ENCODE results near the gene SLC17A3. TPM values are rescaled to one million over a fixed set of nuclear protein-coding genes. Genes with fewer than 3 reads are reported as not detected.

SLC17A3 gene
- total and polyA plus RNA-seq, 2 donors from 2014 or later = 14.0 to 149 TPM

GRCh38 chr6:25842526-25842925, 31.5 kb downstream of the SLC17A3 start:
- no peaks in the 10 kb centered on the region for H3K27me3 ChIP-seq (ENCODE audit: control insufficient read depth, insufficient read depth, low read length)
- H3K36me3 ChIP-seq (ENCODE audit: control insufficient read depth in 2 of 3, insufficient read depth in 3 of 3, low read length in 3 of 3) = no peaks in the 10 kb centered on the region
- H3K4me1 ChIP-seq (ENCODE audit: control insufficient read depth in 2 of 3, insufficient read depth in 2 of 3, low read depth in 1 of 3, low read length in 3 of 3) = no peaks in the 10 kb centered on the region
- no peaks in the 10 kb centered on the region for H3K9me3 ChIP-seq (ENCODE audit: control insufficient read depth in 2 of 3, insufficient read depth in 1 of 3, low read length in 3 of 3)
- no peak overlapping the region for H3K27ac ChIP-seq (ENCODE audit: low read depth in 2 of 2, low read length in 2 of 2)
- FAIRE-seq = no peak
- no peak overlapping the region for H3K9ac ChIP-seq (ENCODE audit: low read length in 3 of 3)
- H3K4me3 ChIP-seq (ENCODE audit: low read length in 3 of 3) = no peak overlapping the region
- DNase-seq = no peak
- intact Hi-C loops (cut with DNase I) = no loop called here
- no peak for TF ChIP-seq CTCF (IDR thresholded peaks at IDR 0.05; ENCODE audit: borderline replicate concordance, extremely low read depth, insufficient read depth)

- intact Hi-C loops (cut with DNase I) = no loop called here
- DNase-seq = peak in 4 of 5 donors; percentile 27 to 64 (median 42)
- peak overlapping the region; percentile 14 to 52 for H3K27ac ChIP-seq (ENCODE audit: low read depth in 2 of 2, low read length in 2 of 2)
These were observed 38.4 kb downstream of the SLC17A3 start for GRCh38 chr6:25835442-25836283.

GRCh38 chr6:25834950-25835349, 39.1 kb downstream of the SLC17A3 start:
- no peak for DNase-seq
- no peak overlapping the region for H3K27ac ChIP-seq (ENCODE audit: low read depth in 2 of 2, low read length in 2 of 2)
- intact Hi-C loops (cut with DNase I) = no loop called here

More at GRCh38 chr6:25835442-25836283, 38.4 kb downstream of the SLC17A3 start:
- H3K4me1 ChIP-seq (ENCODE audit: control insufficient read depth in 2 of 3, insufficient read depth in 2 of 3, low read depth in 1 of 3, low read length in 3 of 3) = peaks cover 0 to 5% (median 4%) of the 10 kb centered on the region in 3 donors
- H3K36me3 ChIP-seq (ENCODE audit: control insufficient read depth in 2 of 3, insufficient read depth in 3 of 3, low read length in 3 of 3) = no peaks in the 10 kb centered on the region
- no peaks in the 10 kb centered on the region for H3K27me3 ChIP-seq (ENCODE audit: control insufficient read depth, insufficient read depth, low read length)
- H3K9me3 ChIP-seq (ENCODE audit: control insufficient read depth in 2 of 3, insufficient read depth in 1 of 3, low read length in 3 of 3) = no peaks in the 10 kb centered on the region
- no peak overlapping the region for H3K9ac ChIP-seq (ENCODE audit: low read length in 3 of 3)
- no peak for FAIRE-seq
- peak overlapping the region in 1 of 3 donors; percentile 7 for H3K4me3 ChIP-seq (ENCODE audit: low read length in 3 of 3)
- no peak for TF ChIP-seq CTCF (IDR thresholded peaks at IDR 0.05; ENCODE audit: borderline replicate concordance, extremely low read depth, insufficient read depth)

More at GRCh38 chr6:25834950-25835349, 39.1 kb downstream of the SLC17A3 start:
- no peak overlapping the region for H3K9ac ChIP-seq (ENCODE audit: low read length in 3 of 3)
- no peak for FAIRE-seq
- no peak for TF ChIP-seq CTCF (IDR thresholded peaks at IDR 0.05; ENCODE audit: borderline replicate concordance, extremely low read depth, insufficient read depth)
- H3K4me3 ChIP-seq (ENCODE audit: low read length in 3 of 3) = no peak overlapping the region
- H3K27me3 ChIP-seq (ENCODE audit: control insufficient read depth, insufficient read depth, low read length) = no peaks in the 10 kb centered on the region
- H3K9me3 ChIP-seq (ENCODE audit: control insufficient read depth in 2 of 3, insufficient read depth in 1 of 3, low read length in 3 of 3) = no peaks in the 10 kb centered on the region
- peaks cover 0 to 5% (median 4%) of the 10 kb centered on the region in 3 donors for H3K4me1 ChIP-seq (ENCODE audit: control insufficient read depth in 2 of 3, insufficient read depth in 2 of 3, low read depth in 1 of 3, low read length in 3 of 3)
- H3K36me3 ChIP-seq (ENCODE audit: control insufficient read depth in 2 of 3, insufficient read depth in 3 of 3, low read length in 3 of 3) = no peaks in the 10 kb centered on the region

Measured in kidney (tissue), 14 donors.